DND-41 (cell line): ENCODE data around the gene PNKP.

Experiments
- CTCF ChIP-seq: IDR thresholded peaks from 2 replicates; pipeline ENCODE4 v1.5.1; 2012; ENCODE audit warnings: borderline replicate concordance, low read length, moderate library complexity, mild to moderate bottlenecking; ENCODE audit not compliant: poor library complexity, severe bottlenecking; ENCODE audit errors: extremely low read depth
- EZH2 ChIP-seq: IDR thresholded peaks from 3 replicates; pipeline ENCODE4 v1.6.1; 2012; ENCODE audit warnings: borderline replicate concordance, low read depth, mild to moderate bottlenecking, moderate library complexity, low read length, inconsistent platforms; ENCODE audit not compliant: severe bottlenecking

GRCh38 chr19:49837425-49837824 is 30.0 kb downstream of the PNKP start:
- TF ChIP-seq CTCF: no peak
- TF ChIP-seq EZH2: no peak
